HEK293 (cell line): ENCODE data around the gene PANK4.

Experiments
- ATF2 ChIP-seq: fragments of 450-650 bp; formaldehyde crosslinking; IDR thresholded peaks from 2 replicates; pipeline ENCODE4 v1.5.1; 2016; ENCODE audit warnings: missing biosample characterization, missing genetic modification characterization, low read depth
- BCL6B ChIP-seq: fragments of 450-650 bp; formaldehyde crosslinking; IDR thresholded peaks from 2 replicates; pipeline ENCODE4 v1.5.1; 2017; ENCODE audit warnings: missing biosample characterization, missing genetic modification characterization
- CTCF ChIP-seq: fragments of 450-650 bp; formaldehyde crosslinking; IDR thresholded peaks from 2 replicates; pipeline ENCODE4 v1.5.1; 2016; ENCODE audit warnings: missing biosample characterization, missing genetic modification characterization
- HOXA7 ChIP-seq: sonication (generic); formaldehyde crosslinking; IDR thresholded peaks from 2 replicates; pipeline ENCODE4 v1.8.1; 2022; ENCODE audit warnings: missing genetic modification reagents, borderline replicate concordance
- REST ChIP-seq: fragments of 450-650 bp; formaldehyde crosslinking; IDR thresholded peaks from 2 replicates; pipeline ENCODE4 v1.5.1; 2016; ENCODE audit warnings: missing biosample characterization, missing genetic modification characterization
- YY1 ChIP-seq: fragments of 450-650 bp; formaldehyde crosslinking; IDR thresholded peaks from 2 replicates; pipeline ENCODE4 v1.5.1; 2018; ENCODE audit warnings: missing biosample characterization, missing genetic modification characterization
- ZNF114 ChIP-seq: fragments of 450-650 bp; formaldehyde crosslinking; IDR thresholded peaks from 2 replicates; pipeline ENCODE4 v1.5.0; 2017; ENCODE audit warnings: missing biosample characterization, missing genetic modification characterization
- ZNF169 ChIP-seq: fragments of 450-650 bp; formaldehyde crosslinking; IDR thresholded peaks from 2 replicates; pipeline ENCODE4 v1.5.1; 2016; ENCODE audit warnings: missing biosample characterization, missing genetic modification characterization
- ZNF223 ChIP-seq: fragments of 450-650 bp; formaldehyde crosslinking; IDR thresholded peaks from 2 replicates; pipeline ENCODE4 v1.5.1; 2016; ENCODE audit warnings: missing biosample characterization, missing genetic modification characterization
- ZNF777 ChIP-seq: fragments of 450-650 bp; formaldehyde crosslinking; IDR thresholded peaks from 2 replicates; pipeline ENCODE4 v1.5.1; 2017; ENCODE audit warnings: missing biosample characterization, missing genetic modification characterization, borderline replicate concordance
- TF ChIP-seq, protein P1 (sequence below): fragments of 450-650 bp; formaldehyde crosslinking; optimal IDR thresholded peaks from 2 replicates; pipeline ENCODE3; 2016; ENCODE audit warnings: missing biosample characterization, mild to moderate bottlenecking, missing genetic modification characterization

- TF ChIP-seq HOXA7 (CRISPR knock-in tag), result no peak
- TF ChIP-seq CTCF, result no peak
- TF ChIP-seq YY1 (tag by site-specific recombination), result no peak
- TF ChIP-seq ATF2 (tag by site-specific recombination), result no peak
- TF ChIP-seq ZNF169 (tag by site-specific recombination), result no peak
- no peak for TF ChIP-seq ZNF223 (tag by site-specific recombination)
- TF ChIP-seq ZNF114 (tag by site-specific recombination), result no peak
- TF ChIP-seq REST (tag by site-specific recombination), result no peak
- TF ChIP-seq ZNF777 (tag by site-specific recombination), result no peak
- TF ChIP-seq, protein P1, sequence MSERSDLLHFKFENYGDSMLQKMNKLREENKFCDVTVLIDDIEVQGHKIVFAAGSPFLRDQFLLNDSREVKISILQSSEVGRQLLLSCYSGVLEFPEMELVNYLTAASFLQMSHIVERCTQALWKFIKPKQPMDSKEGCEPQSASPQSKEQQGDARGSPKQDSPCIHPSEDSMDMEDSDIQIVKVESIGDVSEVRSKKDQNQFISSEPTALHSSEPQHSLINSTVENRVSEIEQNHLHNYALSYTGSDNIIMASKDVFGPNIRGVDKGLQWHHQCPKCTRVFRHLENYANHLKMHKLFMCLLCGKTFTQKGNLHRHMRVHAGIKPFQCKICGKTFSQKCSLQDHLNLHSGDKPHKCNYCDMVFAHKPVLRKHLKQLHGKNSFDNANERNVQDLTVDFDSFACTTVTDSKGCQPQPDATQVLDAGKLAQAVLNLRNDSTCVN, result no peak
- no peak for TF ChIP-seq BCL6B (tag by site-specific recombination)
These were observed 17.2 kb upstream of the PANK4 start for GRCh38 chr1:2543543-2544092.
